ENCODE data around the gene NPPA. TPM values are rescaled to one million over a fixed set of nuclear protein-coding genes. Genes with fewer than 3 reads are reported as not detected.
A peak's percentile ranks its signal among the peaks of the same experiment; 100 is the strongest.

The NPPA gene
- total and polyA plus RNA-seq, 9 of the 15 experiments (the other 6 are each of a cell fraction or from before 2014, with no cell fraction given): not detected

DNA sequence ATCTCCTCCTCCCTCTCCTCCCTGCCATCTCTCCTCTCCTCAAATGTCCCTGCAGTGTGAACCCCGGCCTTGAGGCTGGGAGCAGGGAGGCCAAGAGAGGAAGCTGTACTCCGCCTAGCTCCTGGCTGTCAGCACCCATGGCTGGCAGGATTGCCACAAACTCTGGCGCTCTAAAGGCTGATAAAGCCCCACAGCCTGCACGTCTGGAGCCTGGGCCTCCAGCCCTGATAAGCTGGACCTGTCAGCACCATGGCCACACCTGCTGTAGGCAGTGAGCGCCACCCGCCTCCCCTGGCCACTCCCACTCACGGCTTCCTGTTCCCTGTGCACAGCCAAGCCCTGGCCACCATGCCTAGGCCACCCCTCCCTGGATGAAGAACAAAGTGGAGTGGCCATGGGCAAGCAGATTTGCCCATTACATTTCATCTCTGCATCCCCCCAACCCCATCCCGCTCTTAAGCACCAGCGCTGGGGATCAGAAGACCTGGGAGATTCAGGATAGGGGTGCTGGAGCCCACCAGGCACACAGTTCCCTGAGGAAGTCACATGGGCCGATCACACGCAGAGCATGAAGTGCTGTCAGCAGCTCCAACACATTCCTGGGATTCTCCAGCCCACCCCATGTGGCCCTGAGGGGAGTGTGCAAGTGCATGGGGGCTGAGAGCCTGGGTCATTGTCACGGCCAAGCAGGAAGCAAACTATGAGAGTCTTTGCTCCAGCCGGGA, 35.4 kb upstream of the NPPA start (continued):
- TF ChIP-seq, protein P1, sequence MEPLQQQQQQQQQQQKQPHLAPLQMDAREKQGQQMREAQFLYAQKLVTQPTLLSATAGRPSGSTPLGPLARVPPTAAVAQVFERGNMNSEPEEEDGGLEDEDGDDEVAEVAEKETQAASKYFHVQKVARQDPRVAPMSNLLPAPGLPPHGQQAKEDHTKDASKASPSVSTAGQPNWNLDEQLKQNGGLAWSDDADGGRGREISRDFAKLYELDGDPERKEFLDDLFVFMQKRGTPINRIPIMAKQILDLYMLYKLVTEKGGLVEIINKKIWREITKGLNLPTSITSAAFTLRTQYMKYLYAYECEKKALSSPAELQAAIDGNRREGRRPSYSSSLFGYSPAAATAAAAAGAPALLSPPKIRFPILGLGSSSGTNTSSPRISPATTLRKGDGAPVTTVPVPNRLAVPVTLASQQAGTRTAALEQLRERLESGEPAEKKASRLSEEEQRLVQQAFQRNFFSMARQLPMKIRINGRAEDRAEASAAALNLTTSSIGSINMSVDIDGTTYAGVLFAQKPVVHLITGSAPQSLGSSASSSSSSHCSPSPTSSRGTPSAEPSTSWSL (CRISPR knock-in tag; IDR thresholded peaks at IDR 0.05; ENCODE audit: borderline replicate concordance): no peak; the same call in 1 of the 2 replicates
- TF ChIP-seq TEAD4 (IDR thresholded peaks at IDR 0.05; ENCODE audit: low read length) (peak; percentile 97), TEAD4 (CRISPR knock-in tag; IDR thresholded peaks at IDR 0.05; ENCODE audit: borderline replicate concordance) (no peak), ZFX (CRISPR knock-in tag; IDR thresholded peaks at IDR 0.05) (peak; percentile 64), ZNF23 (CRISPR knock-in tag; IDR thresholded peaks at IDR 0.05) (no peak), ZNF408 (CRISPR knock-in tag; IDR thresholded peaks at IDR 0.05; ENCODE audit: low read depth) (no peak), ZNF354B (CRISPR knock-in tag; IDR thresholded peaks at IDR 0.05) (no peak), TEAD1 (CRISPR knock-in tag; IDR thresholded peaks at IDR 0.05) (peak; percentile 68 to 72; a peak in 3 of 4 replicates), NCOA6 (IDR thresholded peaks at IDR 0.05) (no peak), NFIC (IDR thresholded peaks at IDR 0.05) (peak; percentile 94), MXI1 (IDR thresholded peaks at IDR 0.05; ENCODE audit: low read depth, low read length) (peak; percentile 80), TFAM (CRISPR knock-in tag; conservative IDR thresholded peaks at IDR 0.05) (no peak), RFX5 (IDR thresholded peaks at IDR 0.05; ENCODE audit: low read depth, low read length) (no peak), SUPT5H (IDR thresholded peaks at IDR 0.05) (peak; percentile 63), CBX1 (IDR thresholded peaks at IDR 0.05; ENCODE audit: low read depth) (peak; percentile 77), FOXM1 (IDR thresholded peaks at IDR 0.05; ENCODE audit: low read depth) (peak; percentile 72; the same call in 1 of the 2 replicates), FOXM1 (CRISPR knock-in tag; IDR thresholded peaks at IDR 0.05; ENCODE audit: low read depth) (no peak), L3MBTL2 (IDR thresholded peaks at IDR 0.05) (peak; percentile 81), TAF7 (tag; IDR thresholded peaks at IDR 0.05) (peak; percentile 35; the same call in 1 of the 2 replicates), SIN3B (IDR thresholded peaks at IDR 0.05; ENCODE audit: low read depth) (0 out of 2 replicates have a peak, but pooled peaks have one; percentile 20)
- TF ChIP-seq, protein P2, sequence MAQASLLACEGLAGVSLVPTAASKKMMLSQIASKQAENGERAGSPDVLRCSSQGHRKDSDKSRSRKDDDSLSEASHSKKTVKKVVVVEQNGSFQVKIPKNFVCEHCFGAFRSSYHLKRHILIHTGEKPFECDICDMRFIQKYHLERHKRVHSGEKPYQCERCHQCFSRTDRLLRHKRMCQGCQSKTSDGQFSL (CRISPR knock-in tag; IDR thresholded peaks at IDR 0.05): no peak
- TF ChIP-seq, protein P2 (tag; IDR thresholded peaks at IDR 0.05): no peak
- TF ChIP-seq, protein P3, sequence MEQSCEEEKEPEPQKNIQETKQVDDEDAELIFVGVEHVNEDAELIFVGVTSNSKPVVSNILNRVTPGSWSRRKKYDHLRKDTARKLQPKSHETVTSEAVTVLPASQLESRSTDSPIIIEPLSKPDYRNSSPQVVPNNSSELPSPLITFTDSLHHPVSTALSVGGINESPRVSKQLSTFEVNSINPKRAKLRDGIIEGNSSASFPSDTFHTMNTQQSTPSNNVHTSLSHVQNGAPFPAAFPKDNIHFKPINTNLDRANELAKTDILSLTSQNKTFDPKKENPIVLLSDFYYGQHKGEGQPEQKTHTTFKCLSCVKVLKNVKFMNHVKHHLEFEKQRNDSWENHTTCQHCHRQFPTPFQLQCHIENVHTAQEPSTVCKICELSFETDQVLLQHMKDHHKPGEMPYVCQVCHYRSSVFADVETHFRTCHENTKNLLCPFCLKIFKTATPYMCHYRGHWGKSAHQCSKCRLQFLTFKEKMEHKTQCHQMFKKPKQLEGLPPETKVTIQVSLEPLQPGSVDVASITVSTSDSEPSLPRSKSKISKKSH (CRISPR knock-in tag; IDR thresholded peaks at IDR 0.05): no peak
- TF ChIP-seq, protein P4, sequence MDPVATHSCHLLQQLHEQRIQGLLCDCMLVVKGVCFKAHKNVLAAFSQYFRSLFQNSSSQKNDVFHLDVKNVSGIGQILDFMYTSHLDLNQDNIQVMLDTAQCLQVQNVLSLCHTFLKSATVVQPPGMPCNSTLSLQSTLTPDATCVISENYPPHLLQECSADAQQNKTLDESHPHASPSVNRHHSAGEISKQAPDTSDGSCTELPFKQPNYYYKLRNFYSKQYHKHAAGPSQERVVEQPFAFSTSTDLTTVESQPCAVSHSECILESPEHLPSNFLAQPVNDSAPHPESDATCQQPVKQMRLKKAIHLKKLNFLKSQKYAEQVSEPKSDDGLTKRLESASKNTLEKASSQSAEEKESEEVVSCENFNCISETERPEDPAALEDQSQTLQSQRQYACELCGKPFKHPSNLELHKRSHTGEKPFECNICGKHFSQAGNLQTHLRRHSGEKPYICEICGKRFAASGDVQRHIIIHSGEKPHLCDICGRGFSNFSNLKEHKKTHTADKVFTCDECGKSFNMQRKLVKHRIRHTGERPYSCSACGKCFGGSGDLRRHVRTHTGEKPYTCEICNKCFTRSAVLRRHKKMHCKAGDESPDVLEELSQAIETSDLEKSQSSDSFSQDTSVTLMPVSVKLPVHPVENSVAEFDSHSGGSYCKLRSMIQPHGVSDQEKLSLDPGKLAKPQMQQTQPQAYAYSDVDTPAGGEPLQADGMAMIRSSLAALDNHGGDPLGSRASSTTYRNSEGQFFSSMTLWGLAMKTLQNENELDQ (CRISPR knock-in tag; IDR thresholded peaks at IDR 0.05; ENCODE audit: borderline replicate concordance): no peak

Measured in K562 (cell line).